Transverse colon (tissue), 4 donors: ENCODE data around the gene OR2B6. TPM values are rescaled to one million over a fixed set of nuclear protein-coding genes. Genes with fewer than 3 reads are reported as not detected.
A peak's percentile ranks its signal among the peaks of the same experiment; 100 is the strongest.

Source experiments
- DNase-seq: peaks from one replicate; pipeline ENCODE4 v3.0.0-alpha.2; 2019
- H3K27ac ChIP-seq, 4 donors: fragments of 200-600 bp; sonication (generic); 2 replicates each; pipeline ENCODE4 v1.5.1; 2016 to 2018; ENCODE audit warnings: inconsistent platforms in 4 of 4
- H3K27me3 ChIP-seq: fragments of 200-600 bp; sonication (generic); 2 replicates; pipeline ENCODE4 v1.5.1; 2017; ENCODE audit warnings: inconsistent platforms
- H3K36me3 ChIP-seq, 4 donors: fragments of 200-600 bp; sonication (generic); 2 replicates each; pipeline ENCODE4 v1.5.1; 2017 to 2019; ENCODE audit warnings: inconsistent platforms in 4 of 4
- H3K4me1 ChIP-seq, 4 donors: fragments of 200-600 bp; sonication (generic); 2 replicates each; pipeline ENCODE4 v1.5.1; 2017 to 2020; ENCODE audit warnings: inconsistent platforms in 4 of 4
- H3K4me3 ChIP-seq, 4 donors: fragments of 200-600 bp; sonication (generic); 1 replicate in 1 of 4; 2 replicates in 3 of 4; pipeline versions ENCODE4 v1.5.1 to v1.6.1; 2017 to 2019; ENCODE audit warnings: inconsistent platforms in 4 of 4
- H3K9me3 ChIP-seq, 2 donors: fragments of 200-600 bp; sonication (generic); 2 replicates each; pipeline ENCODE4 v1.5.1; 2017 to 2019; ENCODE audit warnings: inconsistent platforms in 2 of 2
- CTCF ChIP-seq, 5 experiments: fragments of 200-600 bp in 3 of 5; fragments of 450-650 bp in 2 of 5; sonication (generic) in 3 of 5; IDR thresholded peaks; 1 replicate in 2 of 5; 2 replicates in 3 of 5; pipeline ENCODE4 v1.5.1; 2016 to 2017; ENCODE audit warnings: antibody characterized with exemption in 5 of 5, inconsistent platforms in 3 of 5, mild to moderate bottlenecking in 2 of 5, moderate library complexity in 1 of 5
- EP300 ChIP-seq: sonication (generic); formaldehyde crosslinking; IDR thresholded peaks from one replicate; pipeline ENCODE4 v1.6.1; 2017; ENCODE audit warnings: antibody characterized with exemption, low read depth
- POLR2A ChIP-seq: fragments of 450-650 bp; IDR thresholded peaks from one replicate; pipeline ENCODE4 v1.6.1; 2016; ENCODE audit warnings: antibody characterized with exemption, mild to moderate bottlenecking, moderate library complexity
- POLR2AphosphoS5 ChIP-seq, 3 donors: sonication (generic); formaldehyde crosslinking; IDR thresholded peaks; one replicate each; pipeline ENCODE4 v1.6.1; 2016; ENCODE audit warnings: antibody characterized with exemption in 3 of 3
- WGBS, 2 donors: methylation state at CpG; one replicate each; pipeline ENCODE4 v1.1.5; 2018; ENCODE audit warnings: low coverage in 1 of 2; 5-methylcytosine and 5-hydroxymethylcytosine counted together
- in situ Hi-C, 4 donors: fragments of 200-750 bp; cut with MboI; loops; one replicate each; pipeline versions ENCODE4 v1.15.0 to v1.15.1; 2017; ENCODE audit warnings: low sequenced_read_pairs in 3 of 4, low pct_ligation_motif_present in 1 of 4, low pct_unique_long_range_greater_than_20kb in 1 of 4
- intact Hi-C: fragments of 100-400 bp; cut with DNase I; formaldehyde crosslinking; loops from one replicate; pipeline ENCODE4 v1.15.1; 2023; ENCODE audit warnings: low total_unique reads
- total RNA-seq, 4 donors: library from RNA; depleted of rRNA; stranded (reverse); fragments of >200 nt; gene quantifications; one replicate each; pipeline ENCODE4 v1.1.0, GENCODE V29; 2016

Gene OR2B6
- total RNA-seq, 4 donors from 2014 or later = not detected

- Histone ChIP-seq H3K9me3 (no peaks in the 10 kb centered on the region), H3K4me3 (no peak overlapping the region), H3K4me1 (no peaks in the 10 kb centered on the region), H3K36me3 (no peaks in the 10 kb centered on the region), H3K27me3 (peaks cover 9% of the 10 kb centered on the region), H3K27ac (no peak overlapping the region)
- no peak for DNase-seq
- in situ Hi-C loops = no loop called here
- WGBS, 2 donors = 86 to 100% methylated on average over 1 of the region's 1 CpG
- intact Hi-C loops = no loop called here
- no peak for TF ChIP-seq EP300
- TF ChIP-seq POLR2AphosphoS5 (IDR thresholded peaks at IDR 0.05) = no peak
- no peak for TF ChIP-seq CTCF (IDR thresholded peaks at IDR 0.05)
- no peak for TF ChIP-seq POLR2A
Observed at GRCh38 chr6:27948237-27948636, 8.8 kb upstream of the OR2B6 start.

GRCh38 chr6:27951040-27951439, 6.0 kb upstream of the OR2B6 start:
- no peak overlapping the region for H3K4me3 ChIP-seq
- intact Hi-C loops = no loop called here
- H3K27me3 ChIP-seq = peaks cover 31% of the 10 kb centered on the region
- WGBS, 2 donors = 38 to 48% methylated on average over 1 of the region's 1 CpG
- H3K36me3 ChIP-seq = no peaks in the 10 kb centered on the region
- no peak overlapping the region for H3K27ac ChIP-seq
- no peak for DNase-seq
- in situ Hi-C loops = no loop called here
- H3K9me3 ChIP-seq = no peaks in the 10 kb centered on the region
- TF ChIP-seq EP300 (no peak), POLR2A (no peak), CTCF (IDR thresholded peaks at IDR 0.05) (no peak), POLR2AphosphoS5 (IDR thresholded peaks at IDR 0.05) (no peak)
- H3K4me1 ChIP-seq = no peaks in the 10 kb centered on the region

GRCh38 chr6:27957516-27957915, 475 bp downstream of the OR2B6 start:
- intact Hi-C loops = no loop called here
- no peak overlapping the region for H3K4me3 ChIP-seq
- DNase-seq = no peak
- H3K36me3 ChIP-seq = no peaks in the 10 kb centered on the region
- TF ChIP-seq EP300 (no peak), POLR2AphosphoS5 (IDR thresholded peaks at IDR 0.05) (no peak), POLR2A (no peak), CTCF (IDR thresholded peaks at IDR 0.05) (no peak)
- no peaks in the 10 kb centered on the region for H3K9me3 ChIP-seq
- peaks cover 27% of the 10 kb centered on the region for H3K27me3 ChIP-seq
- in situ Hi-C loops = no loop called here
- no peak overlapping the region for H3K27ac ChIP-seq
- 28 to 70% methylated on average over 2 to 4 of the region's 4 CpGs for WGBS, 2 donors
- H3K4me1 ChIP-seq = no peaks in the 10 kb centered on the region

- DNase-seq = peak; percentile 25
- WGBS, 2 donors = 36 to 51% methylated on average over 2 to 3 of the region's 3 CpGs
- in situ Hi-C loops (no loop called here), intact Hi-C loops (no loop called here)
- Histone ChIP-seq H3K9me3 (no peaks in the 10 kb centered on the region), H3K4me1 (no peaks in the 10 kb centered on the region), H3K27me3 (no peaks in the 10 kb centered on the region), H3K4me3 (no peak overlapping the region), H3K36me3 (no peaks in the 10 kb centered on the region), H3K27ac (no peak overlapping the region)
- TF ChIP-seq EP300 = no peak
- TF ChIP-seq POLR2A = no peak
- TF ChIP-seq CTCF (IDR thresholded peaks at IDR 0.05) = no peak
- no peak for TF ChIP-seq POLR2AphosphoS5 (IDR thresholded peaks at IDR 0.05)
Observed at GRCh38 chr6:27962506-27962905, 5.5 kb downstream of the OR2B6 start.
